AG10803 (cell line): ENCODE measurements around the gene ALOX15B.

Source experiments
- DNase-seq: peaks from one replicate; pipeline ENCODE4 v3.0.0; 2010; ENCODE audit warnings: low read depth
- H3K4me3 ChIP-seq: 2 replicates; pipeline ENCODE4 v1.5.1; 2011; ENCODE audit warnings: mild to moderate bottlenecking, low read length, control low read depth
- TF ChIP-seq, protein P1 (sequence below): conservative IDR thresholded peaks from 2 replicates; pipeline ENCODE4 v1.5.1; 2011; ENCODE audit warnings: mild to moderate bottlenecking, low read length, control low read depth, inconsistent platforms

The ALOX15B gene

GRCh38 chr17:8087075-8087951, 48.5 kb downstream of the ALOX15B start, which contains the start of gene ALOX12B:
ALOX12B (minus strand) TSS chr17:8087716; CDS start chr17:8087442, 274 bp downstream.
- no peak within 1 kb of the TSS for H3K4me3 ChIP-seq
- TF ChIP-seq, protein P1, sequence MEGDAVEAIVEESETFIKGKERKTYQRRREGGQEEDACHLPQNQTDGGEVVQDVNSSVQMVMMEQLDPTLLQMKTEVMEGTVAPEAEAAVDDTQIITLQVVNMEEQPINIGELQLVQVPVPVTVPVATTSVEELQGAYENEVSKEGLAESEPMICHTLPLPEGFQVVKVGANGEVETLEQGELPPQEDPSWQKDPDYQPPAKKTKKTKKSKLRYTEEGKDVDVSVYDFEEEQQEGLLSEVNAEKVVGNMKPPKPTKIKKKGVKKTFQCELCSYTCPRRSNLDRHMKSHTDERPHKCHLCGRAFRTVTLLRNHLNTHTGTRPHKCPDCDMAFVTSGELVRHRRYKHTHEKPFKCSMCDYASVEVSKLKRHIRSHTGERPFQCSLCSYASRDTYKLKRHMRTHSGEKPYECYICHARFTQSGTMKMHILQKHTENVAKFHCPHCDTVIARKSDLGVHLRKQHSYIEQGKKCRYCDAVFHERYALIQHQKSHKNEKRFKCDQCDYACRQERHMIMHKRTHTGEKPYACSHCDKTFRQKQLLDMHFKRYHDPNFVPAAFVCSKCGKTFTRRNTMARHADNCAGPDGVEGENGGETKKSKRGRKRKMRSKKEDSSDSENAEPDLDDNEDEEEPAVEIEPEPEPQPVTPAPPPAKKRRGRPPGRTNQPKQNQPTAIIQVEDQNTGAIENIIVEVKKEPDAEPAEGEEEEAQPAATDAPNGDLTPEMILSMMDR, result no peak
- no peak for DNase-seq

DNA sequence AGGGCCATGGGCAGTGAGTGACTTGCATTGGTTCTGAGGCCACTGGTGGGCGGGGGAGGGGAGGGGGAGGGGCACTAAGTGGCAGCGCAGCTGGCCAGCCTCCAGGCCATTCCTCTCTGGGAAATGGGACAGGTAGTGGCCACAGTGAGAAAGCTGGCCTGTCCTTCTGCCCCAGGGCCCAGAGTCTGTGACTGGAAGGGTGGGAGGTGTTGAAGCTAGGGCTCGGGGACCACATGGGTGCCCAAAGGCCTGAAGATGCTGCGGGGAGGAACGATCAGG, 49.0 kb downstream of the ALOX15B start:
- DNase-seq, result no peak
- TF ChIP-seq, protein P1, result no peak
- H3K4me3 ChIP-seq, result no peak overlapping the region

- no peak overlapping the region for H3K4me3 ChIP-seq
- TF ChIP-seq, protein P1, result no peak
- DNase-seq, result no peak
Measured at GRCh38 chr17:8089728-8090127, 50.9 kb downstream of the ALOX15B start.

- TF ChIP-seq, protein P1, result no peak
- no peak overlapping the region for H3K4me3 ChIP-seq
- DNase-seq, result no peak
Measured at GRCh38 chr17:8091033-8091687, 52.3 kb downstream of the ALOX15B start.

DNA sequence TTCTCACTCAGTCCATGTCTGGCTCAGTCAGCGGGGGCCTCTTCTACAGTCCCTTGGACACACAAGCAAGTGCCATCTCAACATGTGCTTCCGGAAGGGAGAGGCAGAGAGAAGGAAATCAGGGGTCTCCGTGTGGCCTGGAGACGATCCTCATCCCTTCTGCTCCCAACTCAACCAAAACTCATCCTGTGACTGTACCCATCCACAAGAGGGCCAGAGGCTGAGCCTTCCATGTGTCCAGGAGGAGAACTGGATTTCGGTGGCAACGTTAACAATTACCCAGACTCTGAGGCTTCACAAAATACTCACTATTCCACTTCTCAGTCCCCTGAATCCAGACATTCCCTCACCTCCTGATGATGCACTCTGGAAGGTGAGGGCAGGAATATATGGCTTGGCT, 56.5 kb downstream of the ALOX15B start:
- DNase-seq, result no peak
- TF ChIP-seq, protein P1, result no peak

DNA sequence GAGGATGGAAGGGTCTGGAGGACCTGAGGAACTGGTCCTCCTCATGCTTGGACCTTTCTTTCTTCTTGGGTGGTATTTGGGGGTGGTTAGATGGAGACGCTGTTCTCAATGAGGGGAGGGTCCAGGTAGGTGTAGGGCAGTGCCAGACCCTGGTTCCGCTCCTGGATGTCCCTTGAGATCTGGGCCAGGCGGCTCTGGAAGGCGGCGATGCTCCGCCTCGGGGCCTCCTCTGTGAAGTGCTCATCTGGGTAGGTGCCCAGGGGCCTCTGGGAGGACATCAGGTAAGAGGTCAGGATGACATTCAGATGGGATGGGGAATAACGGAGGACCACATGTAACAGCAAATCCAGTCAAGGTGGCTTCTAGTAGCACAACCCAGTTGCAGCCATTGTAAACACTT, 57.7 kb downstream of the ALOX15B start:
- no peak overlapping the region for H3K4me3 ChIP-seq
- TF ChIP-seq, protein P1, result no peak
- DNase-seq, result no peak

More for the DNA sequence above, 56.5 kb downstream of the ALOX15B start:
- H3K4me3 ChIP-seq, result no peak overlapping the region
